ENCODE measurements around the gene TANC1.

The TANC1 gene

DNA sequence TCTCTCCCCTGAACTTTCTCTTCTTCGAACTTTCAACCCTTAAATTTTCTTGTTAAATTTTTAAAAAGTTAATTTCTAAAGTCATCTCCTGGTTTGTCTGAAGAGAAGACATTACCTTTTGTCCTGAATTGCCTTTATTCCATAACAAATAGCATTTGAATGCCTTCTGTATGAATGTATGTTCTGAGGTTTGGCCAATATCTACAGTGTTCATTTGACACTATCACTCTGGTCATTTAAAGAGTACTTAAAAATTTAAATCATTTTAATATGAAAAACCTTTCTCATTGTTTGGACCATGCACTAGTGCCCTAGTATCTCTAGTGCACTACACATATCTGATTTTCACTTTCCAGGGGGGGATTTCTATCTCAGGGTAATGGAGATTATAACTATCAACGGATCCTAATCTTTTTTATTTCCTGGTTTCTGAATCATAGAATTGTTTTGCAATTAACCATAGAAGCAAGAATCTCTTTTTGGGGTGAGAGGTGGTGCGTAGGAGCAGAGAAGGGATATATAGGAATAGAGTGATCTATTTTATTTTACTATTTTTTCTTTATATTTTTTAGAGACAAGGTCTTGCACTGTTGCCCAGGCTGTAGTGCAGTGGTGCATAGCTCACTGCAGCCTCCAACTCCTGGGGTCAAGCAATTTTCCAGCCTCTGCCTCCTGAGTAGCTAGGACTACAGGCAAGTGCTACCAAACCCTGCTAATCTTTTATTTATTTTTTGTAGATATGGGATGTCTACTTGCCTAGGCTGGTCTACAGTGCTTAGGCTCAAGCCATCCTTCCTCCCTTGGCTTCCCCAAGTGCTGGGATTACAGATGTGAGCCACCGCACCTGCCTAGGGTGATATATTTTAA is 25.5 kb downstream of the TANC1 start:
- Histone ChIP-seq H3K9me3 (ENCODE audit: control insufficient read depth in 1 of 2, low read length in 2 of 2) (no peaks in the 10 kb centered on the region), H3K4me1 (ENCODE audit: control insufficient read depth in 1 of 2, insufficient read depth in 2 of 2, low read length in 2 of 2) (peaks cover 0 to 28% of the 10 kb centered on the region in 2 donors), H3K36me3 (ENCODE audit: control insufficient read depth in 1 of 2, insufficient read depth in 2 of 2, low read length in 2 of 2) (no peaks in the 10 kb centered on the region), H3K9ac (ENCODE audit: low read depth in 1 of 2, low read length in 2 of 2) (no peak overlapping the region), H3K4me3 (ENCODE audit: low read depth in 1 of 2, low read length in 2 of 2) (no peak overlapping the region), H3K27ac (ENCODE audit: low read depth, low read length) (no peak overlapping the region), H3K27me3 (ENCODE audit: control insufficient read depth in 1 of 2, insufficient read depth in 2 of 2, low read length in 2 of 2) (no peaks in the 10 kb centered on the region)

DNA sequence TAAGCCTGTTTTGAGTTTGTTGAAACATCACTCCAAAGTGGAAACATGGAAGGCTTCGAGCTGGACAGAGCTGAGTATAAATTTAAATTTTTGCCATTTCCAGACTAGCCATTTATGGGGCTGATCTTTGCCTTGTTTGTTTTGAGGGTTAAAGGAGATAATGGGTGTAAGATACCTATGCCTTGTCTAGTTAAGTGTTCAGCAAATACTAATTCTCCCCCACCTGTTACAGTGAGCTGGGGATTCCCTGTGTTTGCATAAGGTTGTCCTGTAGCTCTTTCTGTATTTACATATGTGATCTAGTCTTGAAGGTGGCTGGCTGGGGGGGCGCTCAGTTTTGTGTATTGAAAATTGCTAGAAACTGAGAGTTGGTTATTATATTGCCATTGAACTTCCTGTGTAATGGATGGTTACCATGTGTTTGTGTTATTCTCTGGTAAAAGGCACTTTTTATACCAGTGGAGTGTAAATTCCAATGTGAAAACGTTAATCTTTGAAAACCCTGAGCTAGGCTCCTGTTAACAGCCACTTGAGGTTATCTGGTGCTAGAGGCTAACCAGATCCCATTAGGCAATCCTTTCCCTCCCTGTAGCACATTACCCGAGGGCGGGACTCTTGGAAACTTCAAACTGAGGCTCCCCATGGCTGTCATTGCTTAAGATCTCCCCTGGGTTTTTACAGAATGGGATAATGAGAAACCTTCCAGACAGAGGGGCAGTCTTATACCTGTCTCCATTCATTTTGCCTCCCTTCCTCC is 26.7 kb downstream of the TANC1 start:
- Histone ChIP-seq H3K27ac (ENCODE audit: low read depth, low read length) (no peak overlapping the region), H3K4me1 (ENCODE audit: control insufficient read depth in 1 of 2, insufficient read depth in 2 of 2, low read length in 2 of 2) (peaks cover 0 to 33% of the 10 kb centered on the region in 2 donors), H3K27me3 (ENCODE audit: control insufficient read depth in 1 of 2, insufficient read depth in 2 of 2, low read length in 2 of 2) (no peaks in the 10 kb centered on the region)

GRCh38 chr2:158995677-158996049 is 27.2 kb downstream of the TANC1 start:
- H3K4me3 ChIP-seq (ENCODE audit: low read depth in 1 of 2, low read length in 2 of 2) = no peak overlapping the region
- no peaks in the 10 kb centered on the region for H3K9me3 ChIP-seq (ENCODE audit: control insufficient read depth in 1 of 2, low read length in 2 of 2)
- no peak overlapping the region for H3K27ac ChIP-seq (ENCODE audit: low read depth, low read length)
- no peaks in the 10 kb centered on the region for H3K36me3 ChIP-seq (ENCODE audit: control insufficient read depth in 1 of 2, insufficient read depth in 2 of 2, low read length in 2 of 2)
- H3K4me1 ChIP-seq (ENCODE audit: control insufficient read depth in 1 of 2, insufficient read depth in 2 of 2, low read length in 2 of 2) = peaks cover 0 to 33% of the 10 kb centered on the region in 2 donors
- H3K27me3 ChIP-seq (ENCODE audit: control insufficient read depth in 1 of 2, insufficient read depth in 2 of 2, low read length in 2 of 2) = no peaks in the 10 kb centered on the region
- H3K9ac ChIP-seq (ENCODE audit: low read depth in 1 of 2, low read length in 2 of 2) = no peak overlapping the region

More for the DNA sequence above, 26.7 kb downstream of the TANC1 start:
- no peak overlapping the region for H3K4me3 ChIP-seq (ENCODE audit: low read depth in 1 of 2, low read length in 2 of 2)
- no peaks in the 10 kb centered on the region for H3K9me3 ChIP-seq (ENCODE audit: control insufficient read depth in 1 of 2, low read length in 2 of 2)
- no peak overlapping the region for H3K9ac ChIP-seq (ENCODE audit: low read depth in 1 of 2, low read length in 2 of 2)
- H3K36me3 ChIP-seq (ENCODE audit: control insufficient read depth in 1 of 2, insufficient read depth in 2 of 2, low read length in 2 of 2) = no peaks in the 10 kb centered on the region

GRCh38 chr2:158996378-158996993 is 28.0 kb downstream of the TANC1 start:
- Histone ChIP-seq H3K4me3 (ENCODE audit: low read depth in 1 of 2, low read length in 2 of 2) (no peak overlapping the region), H3K9ac (ENCODE audit: low read depth in 1 of 2, low read length in 2 of 2) (no peak overlapping the region), H3K27ac (ENCODE audit: low read depth, low read length) (no peak overlapping the region), H3K36me3 (ENCODE audit: control insufficient read depth in 1 of 2, insufficient read depth in 2 of 2, low read length in 2 of 2) (peaks cover 0 to 5% of the 10 kb centered on the region in 2 donors), H3K27me3 (ENCODE audit: control insufficient read depth in 1 of 2, insufficient read depth in 2 of 2, low read length in 2 of 2) (no peaks in the 10 kb centered on the region), H3K4me1 (ENCODE audit: control insufficient read depth in 1 of 2, insufficient read depth in 2 of 2, low read length in 2 of 2) (peaks cover 0 to 33% of the 10 kb centered on the region in 2 donors), H3K9me3 (ENCODE audit: control insufficient read depth in 1 of 2, low read length in 2 of 2) (no peaks in the 10 kb centered on the region)

GRCh38 chr2:158997037-158997790 is 28.8 kb downstream of the TANC1 start:
- Histone ChIP-seq H3K4me3 (ENCODE audit: low read depth in 1 of 2, low read length in 2 of 2) (no peak overlapping the region), H3K36me3 (ENCODE audit: control insufficient read depth in 1 of 2, insufficient read depth in 2 of 2, low read length in 2 of 2) (peaks cover 5% of the 10 kb centered on the region in 2 donors), H3K9ac (ENCODE audit: low read depth in 1 of 2, low read length in 2 of 2) (no peak overlapping the region), H3K4me1 (ENCODE audit: control insufficient read depth in 1 of 2, insufficient read depth in 2 of 2, low read length in 2 of 2) (peaks cover 0 to 33% of the 10 kb centered on the region in 2 donors), H3K27me3 (ENCODE audit: control insufficient read depth in 1 of 2, insufficient read depth in 2 of 2, low read length in 2 of 2) (no peaks in the 10 kb centered on the region), H3K9me3 (ENCODE audit: control insufficient read depth in 1 of 2, low read length in 2 of 2) (no peaks in the 10 kb centered on the region), H3K27ac (ENCODE audit: low read depth, low read length) (no peak overlapping the region)

DNA sequence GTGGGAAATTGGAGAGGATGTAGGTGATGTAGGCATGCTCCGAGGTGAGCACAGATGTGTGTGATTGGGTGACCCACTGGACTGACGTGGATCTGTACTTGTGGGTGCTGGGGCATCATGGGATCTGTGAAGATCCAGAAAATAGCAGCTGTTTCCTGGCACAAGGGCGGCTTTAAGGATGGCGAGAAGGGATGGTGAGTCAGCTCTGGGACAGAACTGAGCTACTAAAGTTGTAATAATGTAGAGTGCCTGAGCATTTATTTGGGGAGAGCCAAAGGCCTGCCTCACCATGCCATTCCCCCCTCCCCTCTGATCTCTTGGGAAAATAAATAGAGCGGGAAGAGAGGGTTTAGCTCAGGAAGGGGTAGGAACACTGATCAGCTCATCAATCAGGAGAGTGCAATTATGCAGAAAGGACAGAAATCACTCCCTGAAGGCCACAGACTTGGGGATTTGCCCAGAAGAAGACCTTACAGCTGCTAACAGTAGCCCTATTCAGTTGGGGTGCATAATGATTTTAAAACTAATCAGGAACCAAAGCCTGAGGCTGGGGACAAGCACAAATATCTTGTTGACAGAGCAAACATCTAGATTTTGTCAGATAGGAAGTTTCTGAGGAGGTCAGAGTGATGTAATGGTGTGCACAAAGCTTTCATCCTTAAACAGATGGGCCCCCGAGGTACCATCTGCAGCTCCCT is 30.3 kb downstream of the TANC1 start:
- peaks cover 0 to 32% of the 10 kb centered on the region in 2 donors for H3K4me1 ChIP-seq (ENCODE audit: control insufficient read depth in 1 of 2, insufficient read depth in 2 of 2, low read length in 2 of 2)
- peaks cover 5% of the 10 kb centered on the region in 2 donors for H3K36me3 ChIP-seq (ENCODE audit: control insufficient read depth in 1 of 2, insufficient read depth in 2 of 2, low read length in 2 of 2)
- H3K9ac ChIP-seq (ENCODE audit: low read depth in 1 of 2, low read length in 2 of 2) = no peak overlapping the region
- no peaks in the 10 kb centered on the region for H3K9me3 ChIP-seq (ENCODE audit: control insufficient read depth in 1 of 2, low read length in 2 of 2)
- no peak overlapping the region for H3K27ac ChIP-seq (ENCODE audit: low read depth, low read length)
- no peaks in the 10 kb centered on the region for H3K27me3 ChIP-seq (ENCODE audit: control insufficient read depth in 1 of 2, insufficient read depth in 2 of 2, low read length in 2 of 2)
- no peak overlapping the region for H3K4me3 ChIP-seq (ENCODE audit: low read depth in 1 of 2, low read length in 2 of 2)

GRCh38 chr2:158999458-158999857 is 31.0 kb downstream of the TANC1 start:
- H3K9ac ChIP-seq (ENCODE audit: low read depth in 1 of 2, low read length in 2 of 2) = no peak overlapping the region
- H3K36me3 ChIP-seq (ENCODE audit: control insufficient read depth in 1 of 2, insufficient read depth in 2 of 2, low read length in 2 of 2) = peaks cover 5% of the 10 kb centered on the region in 2 donors
- no peak overlapping the region for H3K27ac ChIP-seq (ENCODE audit: low read depth, low read length)
- no peaks in the 10 kb centered on the region for H3K9me3 ChIP-seq (ENCODE audit: control insufficient read depth in 1 of 2, low read length in 2 of 2)
- H3K27me3 ChIP-seq (ENCODE audit: control insufficient read depth in 1 of 2, insufficient read depth in 2 of 2, low read length in 2 of 2) = no peaks in the 10 kb centered on the region
- peaks cover 0 to 28% of the 10 kb centered on the region in 2 donors for H3K4me1 ChIP-seq (ENCODE audit: control insufficient read depth in 1 of 2, insufficient read depth in 2 of 2, low read length in 2 of 2)
- H3K4me3 ChIP-seq (ENCODE audit: low read depth in 1 of 2, low read length in 2 of 2) = no peak overlapping the region

- no peaks in the 10 kb centered on the region for H3K27me3 ChIP-seq (ENCODE audit: control insufficient read depth in 1 of 2, insufficient read depth in 2 of 2, low read length in 2 of 2)
- H3K4me1 ChIP-seq (ENCODE audit: control insufficient read depth in 1 of 2, insufficient read depth in 2 of 2, low read length in 2 of 2) = peaks cover 0 to 22% of the 10 kb centered on the region in 2 donors
- H3K9ac ChIP-seq (ENCODE audit: low read depth in 1 of 2, low read length in 2 of 2) = no peak overlapping the region
- H3K27ac ChIP-seq (ENCODE audit: low read depth, low read length) = no peak overlapping the region
- H3K4me3 ChIP-seq (ENCODE audit: low read depth in 1 of 2, low read length in 2 of 2) = no peak overlapping the region
- peaks cover 5 to 9% of the 10 kb centered on the region in 2 donors for H3K36me3 ChIP-seq (ENCODE audit: control insufficient read depth in 1 of 2, insufficient read depth in 2 of 2, low read length in 2 of 2)
- H3K9me3 ChIP-seq (ENCODE audit: control insufficient read depth in 1 of 2, low read length in 2 of 2) = no peaks in the 10 kb centered on the region
Observed at GRCh38 chr2:159000072-159000471, 31.6 kb downstream of the TANC1 start.

DNA sequence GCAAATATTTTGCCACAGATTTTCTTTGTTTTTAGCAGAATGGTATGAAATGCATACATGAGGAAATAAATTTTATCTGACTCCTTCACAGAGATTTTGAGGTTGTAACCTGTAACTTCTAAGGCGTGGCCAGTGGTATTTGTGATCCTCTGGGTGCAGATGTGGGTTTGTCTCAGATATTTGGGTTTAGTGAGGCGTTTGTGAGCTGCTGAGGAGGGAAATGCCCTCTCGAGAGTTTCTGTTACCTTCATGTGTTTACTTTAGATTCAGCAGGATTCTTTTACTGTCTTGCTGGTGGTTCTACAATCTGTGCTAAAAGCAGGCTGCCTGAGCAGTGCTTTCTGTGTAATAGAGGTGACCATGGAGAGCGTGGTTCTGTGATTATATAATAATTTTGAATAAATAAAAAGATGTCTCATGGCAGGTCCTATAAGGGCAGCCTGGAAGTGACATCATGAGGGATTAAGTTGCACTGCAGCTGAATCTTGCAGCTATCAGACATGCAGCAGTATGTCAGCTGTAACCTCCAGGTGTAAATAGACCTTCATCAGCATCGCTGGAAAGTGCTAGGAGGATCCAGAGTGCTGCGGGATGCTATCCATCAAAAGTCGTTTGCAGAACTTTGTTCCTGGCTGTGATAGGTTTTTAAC is 34.1 kb downstream of the TANC1 start:
- Histone ChIP-seq H3K27me3 (ENCODE audit: control insufficient read depth in 1 of 2, insufficient read depth in 2 of 2, low read length in 2 of 2) (no peaks in the 10 kb centered on the region), H3K36me3 (ENCODE audit: control insufficient read depth in 1 of 2, insufficient read depth in 2 of 2, low read length in 2 of 2) (peaks cover 5 to 14% of the 10 kb centered on the region in 2 donors), H3K4me1 (ENCODE audit: control insufficient read depth in 1 of 2, insufficient read depth in 2 of 2, low read length in 2 of 2) (peaks cover 0 to 11% of the 10 kb centered on the region in 2 donors), H3K9ac (ENCODE audit: low read depth in 1 of 2, low read length in 2 of 2) (no peak overlapping the region), H3K4me3 (ENCODE audit: low read depth in 1 of 2, low read length in 2 of 2) (no peak overlapping the region), H3K27ac (ENCODE audit: low read depth, low read length) (no peak overlapping the region), H3K9me3 (ENCODE audit: control insufficient read depth in 1 of 2, low read length in 2 of 2) (no peaks in the 10 kb centered on the region)

Data from duodenal mucosa (tissue), 2 donors.